Activated T-helper 2 cell treated with anti-CD3 and anti-CD28 coated beads, Interferon-gamma antibody, Interleukin-2, Interleukin-4, amounts not matched to agents 10 μg/mL and 5 μg/mL and 100 μg/mL, durations not matched to agents 14 hours and 24 hours and 36 hours (primary cell): ENCODE measurements around the gene TMEM184B. TPM values are rescaled to one million over a fixed set of nuclear protein-coding genes. Genes with fewer than 3 reads are reported as not detected.
"Not testable (repeated sequence)": the region's sequence is repeated elsewhere in the genome, so short reads cannot be mapped to it uniquely, and the experiment has no call there.

Source experiments
- DNase-seq: peaks from one replicate; pipeline ENCODE4 v3.0.0; 2021; ENCODE audit warnings: low spot score
- H3K27ac Mint-ChIP-seq: one replicate; pipeline ENCODE4 v1.8.0; 2021; ENCODE audit warnings: mixed read lengths
- H3K27me3 Mint-ChIP-seq: one replicate; pipeline ENCODE4 v1.8.0; 2021; ENCODE audit warnings: low read depth, mixed read lengths
- H3K36me3 Mint-ChIP-seq: one replicate; pipeline ENCODE4 v1.8.0; 2021; ENCODE audit warnings: low read depth, mixed read lengths
- H3K4me1 Mint-ChIP-seq: one replicate; pipeline ENCODE4 v1.8.0; 2021; ENCODE audit warnings: low read depth, mixed read lengths
- H3K4me3 Mint-ChIP-seq: one replicate; pipeline ENCODE4 v1.8.0; 2021; ENCODE audit warnings: low read depth, mild to moderate bottlenecking, moderate library complexity, mixed read lengths
- H3K9me3 Mint-ChIP-seq: one replicate; pipeline ENCODE4 v1.8.0; 2021; ENCODE audit warnings: mixed read lengths
- intact Hi-C: fragments of 100-400 bp; cut with micrococcal nuclease; formaldehyde crosslinking; loops from one replicate; pipeline ENCODE4 v1.15.1; 2023
- total RNA-seq: library from RNA; stranded (reverse); gene quantifications from 2 replicates; pipeline ENCODE4 v1.2.3, GENCODE V29; 2022

Gene TMEM184B
- total RNA-seq, 1 donor from 2014 or later = 34.8 TPM

- Mint-ChIP-seq H3K4me1 (peaks cover 5% of the 10 kb centered on the region), H3K27ac (no peak overlapping the region), H3K27me3 (peaks cover 4% of the 10 kb centered on the region), H3K36me3 (no peaks in the 10 kb centered on the region), H3K4me3 (no peak overlapping the region), H3K9me3 (no peaks in the 10 kb centered on the region)
- DNase-seq = no peak
- intact Hi-C loops = no loop called here
These were observed 79.2 kb downstream of the TMEM184B start for GRCh38 chr22:38193580-38193979.

GRCh38 chr22:38192475-38192863 is 80.3 kb downstream of the TMEM184B start:
- Mint-ChIP-seq H3K27me3 (peaks cover 5% of the 10 kb centered on the region), H3K27ac (no peak overlapping the region)
- intact Hi-C loops = no loop called here

GRCh38 chr22:38191731-38192474 is 80.9 kb downstream of the TMEM184B start:
- Mint-ChIP-seq H3K9me3 (no peaks in the 10 kb centered on the region), H3K27me3 (peaks cover 6% of the 10 kb centered on the region), H3K36me3 (no peaks in the 10 kb centered on the region), H3K4me3 (no peak overlapping the region), H3K27ac (no peak overlapping the region), H3K4me1 (peaks cover 5% of the 10 kb centered on the region)
- no peak for DNase-seq
- intact Hi-C loops = no loop called here

More at GRCh38 chr22:38192475-38192863, 80.3 kb downstream of the TMEM184B start:
- DNase-seq = no peak
- no peak overlapping the region for H3K4me3 Mint-ChIP-seq
- H3K9me3 Mint-ChIP-seq = no peaks in the 10 kb centered on the region
- peaks cover 5% of the 10 kb centered on the region for H3K4me1 Mint-ChIP-seq
- no peaks in the 10 kb centered on the region for H3K36me3 Mint-ChIP-seq

GRCh38 chr22:38191055-38191454 is 81.8 kb downstream of the TMEM184B start:
- no peaks in the 10 kb centered on the region for H3K9me3 Mint-ChIP-seq
- no peak for DNase-seq
- H3K27ac Mint-ChIP-seq = no peak overlapping the region
- no peak overlapping the region for H3K4me3 Mint-ChIP-seq
- H3K36me3 Mint-ChIP-seq = no peaks in the 10 kb centered on the region
- H3K27me3 Mint-ChIP-seq = peaks cover 12% of the 10 kb centered on the region
- H3K4me1 Mint-ChIP-seq = peaks cover 5% of the 10 kb centered on the region
- intact Hi-C loops = no loop called here

- Mint-ChIP-seq H3K4me1 (peaks cover 5% of the 10 kb centered on the region), H3K36me3 (no peaks in the 10 kb centered on the region), H3K27ac (no peak overlapping the region), H3K4me3 (no peak overlapping the region), H3K27me3 (peaks cover 12% of the 10 kb centered on the region), H3K9me3 (no peaks in the 10 kb centered on the region)
- intact Hi-C loops = no loop called here
- no peak for DNase-seq
These were observed 82.2 kb downstream of the TMEM184B start for GRCh38 chr22:38190581-38190980.

- H3K36me3 Mint-ChIP-seq = no peaks in the 10 kb centered on the region
- intact Hi-C loops = no loop called here
- H3K9me3 Mint-ChIP-seq = no peaks in the 10 kb centered on the region
- no peak overlapping the region for H3K4me3 Mint-ChIP-seq
- peaks cover 12% of the 10 kb centered on the region for H3K27me3 Mint-ChIP-seq
- DNase-seq = no peak
- H3K27ac Mint-ChIP-seq = no peak overlapping the region
- H3K4me1 Mint-ChIP-seq = no peaks in the 10 kb centered on the region
These were observed 83.7 kb downstream of the TMEM184B start for GRCh38 chr22:38189104-38189503.

GRCh38 chr22:38187413-38188212 is 85.2 kb downstream of the TMEM184B start:
- Mint-ChIP-seq H3K27me3 (peaks cover 9% of the 10 kb centered on the region), H3K9me3 (no peaks in the 10 kb centered on the region), H3K4me3 (no peak overlapping the region), H3K36me3 (no peaks in the 10 kb centered on the region), H3K27ac (no peak overlapping the region), H3K4me1 (peaks cover 3% of the 10 kb centered on the region)
- intact Hi-C loops = no loop called here
- no peak for DNase-seq

- intact Hi-C loops = no loop called here
- peaks cover 9% of the 10 kb centered on the region for H3K27me3 Mint-ChIP-seq
These were observed 86.4 kb downstream of the TMEM184B start for GRCh38 chr22:38186429-38186828.

GRCh38 chr22:38184788-38185187 is 88.0 kb downstream of the TMEM184B start:
- Mint-ChIP-seq H3K4me3 (no peak overlapping the region), H3K9me3 (no peaks in the 10 kb centered on the region), H3K27ac (no peak overlapping the region), H3K4me1 (peaks cover 20% of the 10 kb centered on the region), H3K27me3 (peaks cover 9% of the 10 kb centered on the region), H3K36me3 (no peaks in the 10 kb centered on the region)
- intact Hi-C loops = loop anchor here (5.0 kb wide), 1 partner anchor 133 kb away; the partner anchor contains the start of gene CSNK1E
- no peak for DNase-seq

More at GRCh38 chr22:38186429-38186828, 86.4 kb downstream of the TMEM184B start:
- no peak for DNase-seq
- Mint-ChIP-seq H3K4me3 (no peak overlapping the region), H3K4me1 (peaks cover 6% of the 10 kb centered on the region), H3K36me3 (no peaks in the 10 kb centered on the region), H3K27ac (no peak overlapping the region), H3K9me3 (no peaks in the 10 kb centered on the region)

- peaks cover 3% of the 10 kb centered on the region for H3K36me3 Mint-ChIP-seq
- no peaks in the 10 kb centered on the region for H3K9me3 Mint-ChIP-seq
- peaks cover 32% of the 10 kb centered on the region for H3K4me1 Mint-ChIP-seq
- H3K27ac Mint-ChIP-seq = peak within 1 kb of the TSS; percentile 97
- DNase-seq = peak; percentile 99
- intact Hi-C loops = loop anchor here (1.0 to 5.0 kb wide), 2 partner anchors 20 to 136 kb away; partner anchors contain the start of genes CSNK1E and MAFF
- peak within 1 kb of the TSS; percentile 96 for H3K4me3 Mint-ChIP-seq
- H3K27me3 Mint-ChIP-seq = peaks cover 5% of the 10 kb centered on the region
These were observed 91.2 kb downstream of the TMEM184B start, which contains the start of gene PLA2G6 for GRCh38 chr22:38181453-38182200. TSS of gene PLA2G6 (minus strand) at chr22:38181830. CDS start at chr22:38169426, 12,404 bp downstream.

- Mint-ChIP-seq H3K36me3 (peaks cover 3% of the 10 kb centered on the region), H3K4me1 (peaks cover 36% of the 10 kb centered on the region), H3K4me3 (peak overlapping the region; percentile 96), H3K9me3 (no peaks in the 10 kb centered on the region), H3K27ac (peak overlapping the region; percentile 97), H3K27me3 (no peaks in the 10 kb centered on the region)
- intact Hi-C loops = loop anchor here (1.0 to 5.0 kb wide), 2 partner anchors 20 to 136 kb away; partner anchors contain the start of genes CSNK1E and MAFF
- peak; percentile 32 for DNase-seq
These were observed 91.9 kb downstream of the TMEM184B start for GRCh38 chr22:38180841-38181452.

- DNase-seq, H3K9me3 Mint-ChIP-seq, intact Hi-C loops, H3K27ac Mint-ChIP-seq, H3K36me3 Mint-ChIP-seq, H3K4me3 Mint-ChIP-seq, H3K27me3 Mint-ChIP-seq: not testable (repeated sequence)
- H3K4me1 Mint-ChIP-seq = peaks cover 36% of the 10 kb centered on the region
These were observed 94.2 kb downstream of the TMEM184B start for GRCh38 chr22:38178605-38178937.
